NCI-H82 treated with DMSO at 0.1 percent for 48 hours (cell line): ENCODE data around the gene PHOX2A.

Source experiments
- DNase-seq: peaks from one replicate; lab custom pipeline; 2025; ENCODE audit not compliant: unreplicated experiment; lab: John Stamatoyannopoulos, UW

Gene PHOX2A

GRCh38 chr11:72250661-72251464 is 6.9 kb upstream of the PHOX2A start:
- no peak for DNase-seq

GRCh38 chr11:72249961-72250360 is 6.0 kb upstream of the PHOX2A start:
- DNase-seq, result no peak

- no peak for DNase-seq
These were observed 3.6 kb upstream of the PHOX2A start for GRCh38 chr11:72247584-72247983.

- no peak for DNase-seq
These were observed 1.4 kb upstream of the PHOX2A start for GRCh38 chr11:72245263-72245816.

GRCh38 chr11:72244361-72245262 is 636 bp upstream of the PHOX2A start:
- no peak for DNase-seq

GRCh38 chr11:72243173-72244059 is 560 bp downstream of the PHOX2A start:
- no peak for DNase-seq

- no peak for DNase-seq
These were observed 1.8 kb downstream of the PHOX2A start for GRCh38 chr11:72242141-72242540.

- no peak for DNase-seq
These were observed 2.6 kb downstream of the PHOX2A start for GRCh38 chr11:72241291-72241781.

- DNase-seq, result no peak
These were observed 3.3 kb downstream of the PHOX2A start for GRCh38 chr11:72240461-72241290.

- no peak for DNase-seq
These were observed 4.0 kb downstream of the PHOX2A start for GRCh38 chr11:72239849-72240460.

- DNase-seq, result no peak
These were observed 4.6 kb downstream of the PHOX2A start for GRCh38 chr11:72239313-72239848.

GRCh38 chr11:72238492-72239312 is 5.3 kb downstream of the PHOX2A start:
- DNase-seq, result no peak

GRCh38 chr11:72238040-72238450 is 5.9 kb downstream of the PHOX2A start:
- DNase-seq, result no peak

GRCh38 chr11:72237112-72237931 is 6.7 kb downstream of the PHOX2A start:
- no peak for DNase-seq

GRCh38 chr11:72236774-72237111 is 7.2 kb downstream of the PHOX2A start:
- DNase-seq, result no peak

- DNase-seq, result no peak
These were observed 7.8 kb downstream of the PHOX2A start for GRCh38 chr11:72236083-72236697.
